ENCODE results near the gene JCHAIN. TPM values are rescaled to one million over a fixed set of nuclear protein-coding genes. Genes with fewer than 3 reads are reported as not detected.

Gene JCHAIN
- total and polyA plus RNA-seq, 2 of the 13 experiments (the other 11 are each of a cell fraction or from before 2014, with no cell fraction given): not detected

- TF ChIP-seq AKNA (CRISPR knock-in tag; IDR thresholded peaks at IDR 0.05; ENCODE audit: borderline replicate concordance) (no peak), CEBPB (IDR thresholded peaks at IDR 0.05; ENCODE audit: borderline replicate concordance, low read depth, low read length) (peak; percentile 76), ZFP41 (CRISPR knock-in tag; IDR thresholded peaks at IDR 0.05; ENCODE audit: borderline replicate concordance) (no peak), ZNF264 (CRISPR knock-in tag; IDR thresholded peaks at IDR 0.05) (0 out of 2 replicates have a peak, but pooled peaks have one; percentile 32), ZNF75D (CRISPR knock-in tag; IDR thresholded peaks at IDR 0.05; ENCODE audit: borderline replicate concordance) (no peak), KAT7 (CRISPR knock-in tag; IDR thresholded peaks at IDR 0.05; ENCODE audit: borderline replicate concordance) (no peak), TBL1XR1 (IDR thresholded peaks at IDR 0.05; ENCODE audit: borderline replicate concordance, low read length, partially characterized antibody) (no peak), NPAS2 (CRISPR knock-in tag; IDR thresholded peaks at IDR 0.05; ENCODE audit: borderline replicate concordance) (no peak), NFE2 (CRISPR knock-in tag; IDR thresholded peaks at IDR 0.05) (peak; percentile 45; the same call in 1 of the 2 replicates), ZNF18 (CRISPR knock-in tag; IDR thresholded peaks at IDR 0.05; ENCODE audit: insufficient replicate concordance) (no peak), ZNF549 (CRISPR knock-in tag; IDR thresholded peaks at IDR 0.05) (no peak), ZNF616 (CRISPR knock-in tag; IDR thresholded peaks at IDR 0.05; ENCODE audit: low read depth) (no peak), PHF20 (CRISPR knock-in tag; IDR thresholded peaks at IDR 0.05) (no peak), ELF4 (CRISPR knock-in tag; IDR thresholded peaks at IDR 0.05; ENCODE audit: borderline replicate concordance) (no peak), SP2 (CRISPR knock-in tag; IDR thresholded peaks at IDR 0.05) (no peak), ZNF703 (CRISPR knock-in tag; IDR thresholded peaks at IDR 0.05; ENCODE audit: borderline replicate concordance) (no peak), FOXO1 (CRISPR knock-in tag; IDR thresholded peaks at IDR 0.05) (no peak), SNAPC2 (CRISPR knock-in tag; IDR thresholded peaks at IDR 0.05) (no peak), PRDM10 (CRISPR knock-in tag; IDR thresholded peaks at IDR 0.05; ENCODE audit: low read depth) (no peak)
These were observed 48.0 kb upstream of the JCHAIN start (continued) for GRCh38 chr4:70714079-70714887.
